Measurements from ENCODE around the gene GRK5. TPM values are rescaled to one million over a fixed set of nuclear protein-coding genes. Genes with fewer than 3 reads are reported as not detected.

GRK5 gene
- total and polyA plus RNA-seq, 2 donors from 2014 or later, result 7.3 to 18.7 TPM

DNA sequence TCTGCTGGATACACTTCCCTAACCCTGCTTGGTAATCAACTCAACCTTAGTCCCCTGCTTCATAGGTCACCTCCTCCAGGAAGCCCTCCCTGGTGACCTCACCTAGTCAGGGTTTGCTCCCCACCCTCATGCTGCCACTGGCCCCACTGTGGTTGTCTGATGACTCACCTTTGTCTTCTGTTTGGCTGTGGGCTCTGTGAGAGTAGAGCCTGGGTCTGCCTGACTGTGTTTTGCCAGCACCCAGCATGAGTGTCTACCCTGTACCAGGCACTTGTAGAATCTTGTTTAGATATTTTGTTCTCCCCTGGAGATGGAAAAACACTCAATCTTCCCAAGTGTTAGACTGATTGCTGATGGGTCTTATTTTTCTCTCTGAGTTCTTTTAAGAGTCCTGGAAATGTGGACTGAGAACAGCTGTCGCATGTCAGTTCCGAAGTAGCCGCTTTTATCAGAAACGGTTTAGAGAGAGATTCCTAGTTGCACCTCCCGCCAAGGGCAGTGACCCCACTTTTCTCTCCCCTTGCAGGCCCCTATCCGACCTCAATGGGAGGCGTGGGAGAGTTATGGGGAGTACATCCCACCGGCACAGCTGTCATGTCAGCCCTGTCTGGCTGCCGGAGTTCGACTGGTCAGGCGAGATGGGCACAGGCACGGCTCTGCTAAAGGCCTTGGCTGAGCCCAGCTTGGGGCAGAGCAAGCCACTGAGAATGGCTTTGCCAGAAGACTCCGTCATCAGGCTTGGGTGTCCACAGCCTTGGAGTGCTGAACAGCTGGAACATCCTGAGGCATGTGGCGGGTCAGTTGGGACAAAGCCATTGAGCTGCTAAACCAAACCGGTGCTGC is 134.3 kb downstream of the GRK5 start:
- TF ChIP-seq, protein P1, sequence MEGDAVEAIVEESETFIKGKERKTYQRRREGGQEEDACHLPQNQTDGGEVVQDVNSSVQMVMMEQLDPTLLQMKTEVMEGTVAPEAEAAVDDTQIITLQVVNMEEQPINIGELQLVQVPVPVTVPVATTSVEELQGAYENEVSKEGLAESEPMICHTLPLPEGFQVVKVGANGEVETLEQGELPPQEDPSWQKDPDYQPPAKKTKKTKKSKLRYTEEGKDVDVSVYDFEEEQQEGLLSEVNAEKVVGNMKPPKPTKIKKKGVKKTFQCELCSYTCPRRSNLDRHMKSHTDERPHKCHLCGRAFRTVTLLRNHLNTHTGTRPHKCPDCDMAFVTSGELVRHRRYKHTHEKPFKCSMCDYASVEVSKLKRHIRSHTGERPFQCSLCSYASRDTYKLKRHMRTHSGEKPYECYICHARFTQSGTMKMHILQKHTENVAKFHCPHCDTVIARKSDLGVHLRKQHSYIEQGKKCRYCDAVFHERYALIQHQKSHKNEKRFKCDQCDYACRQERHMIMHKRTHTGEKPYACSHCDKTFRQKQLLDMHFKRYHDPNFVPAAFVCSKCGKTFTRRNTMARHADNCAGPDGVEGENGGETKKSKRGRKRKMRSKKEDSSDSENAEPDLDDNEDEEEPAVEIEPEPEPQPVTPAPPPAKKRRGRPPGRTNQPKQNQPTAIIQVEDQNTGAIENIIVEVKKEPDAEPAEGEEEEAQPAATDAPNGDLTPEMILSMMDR (IDR thresholded peaks at IDR 0.05; ENCODE audit: borderline replicate concordance, extremely low read depth, insufficient read depth), result no peak
- Histone ChIP-seq H3K9ac (ENCODE audit: low read length in 3 of 3) (peak overlapping the region in 1 of 3 donors; percentile 5), H3K27me3 (ENCODE audit: control insufficient read depth, insufficient read depth, low read length) (no peaks in the 10 kb centered on the region), H3K36me3 (ENCODE audit: control insufficient read depth in 2 of 3, insufficient read depth in 3 of 3, low read length in 3 of 3) (no peaks in the 10 kb centered on the region), H3K4me3 (ENCODE audit: low read length in 3 of 3) (no peak overlapping the region), H3K27ac (ENCODE audit: low read depth in 2 of 2, low read length in 2 of 2) (no peak overlapping the region), H3K9me3 (ENCODE audit: control insufficient read depth in 2 of 3, insufficient read depth in 1 of 3, low read length in 3 of 3) (no peaks in the 10 kb centered on the region), H3K4me1 (ENCODE audit: control insufficient read depth in 2 of 3, insufficient read depth in 2 of 3, low read depth in 1 of 3, low read length in 3 of 3) (peaks cover 0 to 11% (median 4%) of the 10 kb centered on the region in 3 donors)
- FAIRE-seq (no peak), DNase-seq (peak; percentile 82 to 90 (median 86))
- intact Hi-C loops (cut with DNase I), result no loop called here

DNA sequence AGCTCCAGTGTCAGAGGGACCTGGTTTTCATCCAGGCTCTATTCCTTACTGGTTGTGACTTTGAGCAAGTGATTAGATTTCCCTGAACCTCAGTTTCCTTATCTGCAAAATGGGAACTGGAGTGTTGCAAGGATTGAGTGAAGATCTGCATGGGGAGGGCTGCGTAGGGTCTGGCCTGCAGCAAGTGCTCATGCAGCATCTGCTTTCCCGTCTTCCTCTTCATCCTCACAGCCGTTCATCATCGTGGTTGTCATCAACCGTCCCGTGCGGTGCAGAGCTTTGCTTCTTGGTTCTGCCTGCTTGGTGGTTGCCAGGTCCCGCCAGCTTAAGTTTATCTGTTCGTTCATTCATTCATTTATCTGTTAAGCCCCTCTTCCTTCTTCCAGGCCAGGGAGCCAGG is 135.0 kb downstream of the GRK5 start:
- Histone ChIP-seq H3K27ac (ENCODE audit: low read depth in 2 of 2, low read length in 2 of 2) (no peak overlapping the region), H3K4me1 (ENCODE audit: control insufficient read depth in 2 of 3, insufficient read depth in 2 of 3, low read depth in 1 of 3, low read length in 3 of 3) (peaks cover 0 to 11% (median 4%) of the 10 kb centered on the region in 3 donors), H3K27me3 (ENCODE audit: control insufficient read depth, insufficient read depth, low read length) (no peaks in the 10 kb centered on the region), H3K36me3 (ENCODE audit: control insufficient read depth in 2 of 3, insufficient read depth in 3 of 3, low read length in 3 of 3) (no peaks in the 10 kb centered on the region), H3K4me3 (ENCODE audit: low read length in 3 of 3) (no peak overlapping the region), H3K9ac (ENCODE audit: low read length in 3 of 3) (no peak overlapping the region), H3K9me3 (ENCODE audit: control insufficient read depth in 2 of 3, insufficient read depth in 1 of 3, low read length in 3 of 3) (no peaks in the 10 kb centered on the region)
- no peak for FAIRE-seq
- TF ChIP-seq, protein P1 (IDR thresholded peaks at IDR 0.05; ENCODE audit: borderline replicate concordance, extremely low read depth, insufficient read depth), result no peak
- DNase-seq, result no peak
- intact Hi-C loops (cut with DNase I), result no loop called here

DNA sequence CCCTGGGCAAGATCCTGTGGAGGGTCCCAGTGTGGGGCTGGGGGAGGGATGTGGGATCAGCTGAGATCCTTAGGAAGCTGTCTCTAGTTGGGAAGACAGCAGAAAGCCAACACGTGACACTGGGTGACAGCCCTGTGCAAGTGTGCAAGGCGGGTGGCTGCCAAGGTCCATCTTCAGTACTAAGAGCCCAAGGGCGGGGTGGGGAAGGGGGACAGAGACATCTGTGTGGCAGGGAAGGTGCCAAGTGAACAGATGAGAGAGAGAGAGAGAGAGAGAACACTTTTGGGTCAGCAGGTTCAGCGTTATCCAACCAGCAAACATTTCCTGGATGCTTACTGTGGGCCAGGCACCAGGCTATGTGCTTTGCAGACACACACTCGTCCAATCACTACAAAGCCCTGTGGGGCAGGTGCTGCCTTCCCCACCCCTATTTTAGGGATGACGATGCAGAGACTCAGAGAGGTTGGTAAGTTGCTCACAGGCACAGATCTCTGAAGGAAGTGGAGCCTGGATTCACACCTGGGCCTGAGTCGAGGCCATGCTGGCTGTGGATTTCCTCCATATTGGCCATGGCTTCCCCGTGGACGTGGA is 135.7 kb downstream of the GRK5 start:
- no peak overlapping the region for H3K9ac ChIP-seq (ENCODE audit: low read length in 3 of 3)
- no peak overlapping the region for H3K27ac ChIP-seq (ENCODE audit: low read depth in 2 of 2, low read length in 2 of 2)
- H3K9me3 ChIP-seq (ENCODE audit: control insufficient read depth in 2 of 3, insufficient read depth in 1 of 3, low read length in 3 of 3), result no peaks in the 10 kb centered on the region
- TF ChIP-seq, protein P1 (IDR thresholded peaks at IDR 0.05; ENCODE audit: borderline replicate concordance, extremely low read depth, insufficient read depth), result no peak
- no peak for FAIRE-seq
- DNase-seq, result no peak
- no peak overlapping the region for H3K4me3 ChIP-seq (ENCODE audit: low read length in 3 of 3)
- H3K4me1 ChIP-seq (ENCODE audit: control insufficient read depth in 2 of 3, insufficient read depth in 2 of 3, low read depth in 1 of 3, low read length in 3 of 3), result peaks cover 0 to 11% (median 4%) of the 10 kb centered on the region in 3 donors
- intact Hi-C loops (cut with DNase I), result no loop called here
- H3K27me3 ChIP-seq (ENCODE audit: control insufficient read depth, insufficient read depth, low read length), result no peaks in the 10 kb centered on the region
- no peaks in the 10 kb centered on the region for H3K36me3 ChIP-seq (ENCODE audit: control insufficient read depth in 2 of 3, insufficient read depth in 3 of 3, low read length in 3 of 3)
